GM12892 (cell line): ENCODE measurements around the gene ST8SIA5.

ENCODE experiments used
- POLR2A ChIP-seq: IDR thresholded peaks from 2 replicates; pipeline ENCODE4 v1.6.1; 2011; ENCODE audit warnings: low read depth, low read length, control low read depth
- POLR2AphosphoS5 ChIP-seq: IDR thresholded peaks from 2 replicates; pipeline ENCODE4 v1.6.1; 2011; ENCODE audit warnings: low read depth, low read length, control low read depth

DNA sequence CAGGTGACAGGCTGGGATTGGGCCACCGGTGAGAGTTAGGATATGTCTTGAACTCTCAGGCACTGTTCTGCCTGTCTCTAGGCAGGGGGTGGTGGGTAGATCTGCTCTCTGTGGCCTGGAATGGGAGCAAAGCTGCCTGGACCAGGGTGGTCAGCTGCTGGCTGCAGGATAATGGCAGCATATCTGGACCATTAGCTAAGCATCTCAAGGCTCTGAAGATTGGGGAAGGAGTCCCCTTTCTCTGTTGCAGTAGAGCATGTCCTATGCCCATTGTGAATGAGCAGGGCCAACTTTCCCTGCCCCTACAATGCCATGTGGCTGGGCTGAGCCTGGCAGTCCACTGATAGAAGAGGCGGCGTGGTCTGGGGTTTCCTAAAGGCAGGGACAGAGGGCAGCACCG is 134.4 kb downstream of the ST8SIA5 start:
- TF ChIP-seq POLR2AphosphoS5: no peak
- TF ChIP-seq POLR2A: no peak
